ENCODE measurements around the gene PVALEF. TPM values are rescaled to one million over a fixed set of nuclear protein-coding genes. Genes with fewer than 3 reads are reported as not detected.

PVALEF gene
- total RNA-seq, 1 donor from 2014 or later = not detected

DNA sequence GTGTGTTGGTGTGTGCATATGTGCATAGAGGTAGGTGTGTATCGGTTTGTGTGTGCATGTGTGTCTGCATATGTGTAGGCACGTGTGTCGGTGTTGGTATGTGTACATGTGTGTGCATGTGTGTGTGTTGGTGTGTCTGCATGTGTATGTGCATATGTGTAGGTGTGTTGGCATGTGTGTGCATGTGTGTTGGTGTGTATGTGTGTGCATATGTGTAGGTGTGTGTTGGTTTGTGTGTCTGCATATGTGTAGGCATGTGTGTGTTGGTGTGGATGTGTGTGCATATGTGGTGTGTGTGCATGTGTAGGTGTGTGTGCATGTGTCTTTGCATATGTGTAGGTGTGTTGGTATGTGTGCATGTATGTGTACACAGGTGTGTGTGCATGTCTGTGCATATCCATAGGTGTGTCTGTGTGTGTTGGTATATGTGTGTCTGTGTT lies 4.6 kb downstream of the PVALEF start:
- CTCF ChIA-PET = no interaction called here
- intact Hi-C loops (cut with micrococcal nuclease) = no loop called here
- Mint-ChIP-seq H3K9me3 (peaks cover 1% of the 10 kb centered on the region), H3K4me1 (peaks cover 1% of the 10 kb centered on the region), H3K27me3 (peaks cover 3% of the 10 kb centered on the region), H3K4me3 (no peak overlapping the region), H3K27ac (no peak overlapping the region), H3K36me3 (ENCODE audit: low read depth) (no peaks in the 10 kb centered on the region)
- ATAC-seq (ENCODE audit: low read depth) (no peak), DNase-seq (no peak)
- POLR2A ChIA-PET = no interaction called here
- TF ChIP-seq, protein P1, sequence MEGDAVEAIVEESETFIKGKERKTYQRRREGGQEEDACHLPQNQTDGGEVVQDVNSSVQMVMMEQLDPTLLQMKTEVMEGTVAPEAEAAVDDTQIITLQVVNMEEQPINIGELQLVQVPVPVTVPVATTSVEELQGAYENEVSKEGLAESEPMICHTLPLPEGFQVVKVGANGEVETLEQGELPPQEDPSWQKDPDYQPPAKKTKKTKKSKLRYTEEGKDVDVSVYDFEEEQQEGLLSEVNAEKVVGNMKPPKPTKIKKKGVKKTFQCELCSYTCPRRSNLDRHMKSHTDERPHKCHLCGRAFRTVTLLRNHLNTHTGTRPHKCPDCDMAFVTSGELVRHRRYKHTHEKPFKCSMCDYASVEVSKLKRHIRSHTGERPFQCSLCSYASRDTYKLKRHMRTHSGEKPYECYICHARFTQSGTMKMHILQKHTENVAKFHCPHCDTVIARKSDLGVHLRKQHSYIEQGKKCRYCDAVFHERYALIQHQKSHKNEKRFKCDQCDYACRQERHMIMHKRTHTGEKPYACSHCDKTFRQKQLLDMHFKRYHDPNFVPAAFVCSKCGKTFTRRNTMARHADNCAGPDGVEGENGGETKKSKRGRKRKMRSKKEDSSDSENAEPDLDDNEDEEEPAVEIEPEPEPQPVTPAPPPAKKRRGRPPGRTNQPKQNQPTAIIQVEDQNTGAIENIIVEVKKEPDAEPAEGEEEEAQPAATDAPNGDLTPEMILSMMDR (IDR thresholded peaks at IDR 0.05) = no peak

DNA sequence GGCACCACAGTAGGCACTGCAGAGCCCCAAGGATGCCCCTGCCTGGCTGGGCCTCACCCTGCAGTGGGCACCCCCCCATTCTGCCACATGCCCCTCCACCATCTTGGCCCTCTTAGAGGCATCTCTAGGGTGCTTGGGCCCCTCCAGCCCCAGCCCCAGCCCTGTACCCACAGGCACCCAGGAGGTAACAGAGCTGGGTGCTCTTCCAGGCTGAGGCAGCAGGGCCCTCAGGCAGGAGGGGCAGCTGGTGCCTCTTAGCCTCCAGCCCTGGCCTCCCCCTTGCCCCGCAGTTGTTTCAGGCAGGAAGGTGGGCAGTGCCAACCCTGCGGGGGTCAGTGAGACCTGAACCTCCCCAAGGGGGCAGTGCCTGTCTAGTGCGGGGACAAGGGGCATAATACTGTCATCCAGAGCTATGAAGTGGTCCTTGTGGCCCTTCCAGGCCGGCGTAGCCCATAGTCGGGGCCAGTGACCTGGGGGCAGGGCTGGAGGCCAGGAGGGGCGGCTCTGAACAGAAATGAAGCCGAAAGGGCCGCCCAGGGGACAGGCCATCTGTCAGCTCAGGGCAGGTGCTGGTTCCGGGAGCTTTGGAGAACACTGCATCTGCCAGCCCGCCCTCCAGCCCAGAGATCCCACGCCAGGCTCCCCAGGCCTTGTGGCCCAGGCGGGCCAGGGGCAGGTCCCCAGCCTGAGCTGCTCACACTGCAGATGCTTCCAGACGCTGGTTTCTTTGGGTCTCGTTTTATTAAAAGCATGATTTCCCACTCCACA lies 5.6 kb downstream of the PVALEF start:
- DNase-seq (no peak), ATAC-seq (ENCODE audit: low read depth) (no peak)
- ChIA-PET POLR2A (no interaction called here), CTCF (no interaction called here)
- H3K27me3 Mint-ChIP-seq = peaks cover 3% of the 10 kb centered on the region
- peaks cover 9% of the 10 kb centered on the region for H3K9me3 Mint-ChIP-seq
- TF ChIP-seq, protein P1 (IDR thresholded peaks at IDR 0.05) = no peak
- H3K27ac Mint-ChIP-seq = no peak overlapping the region
- H3K4me3 Mint-ChIP-seq = no peak overlapping the region
- no peaks in the 10 kb centered on the region for H3K36me3 Mint-ChIP-seq (ENCODE audit: low read depth)
- peaks cover 1% of the 10 kb centered on the region for H3K4me1 Mint-ChIP-seq
- intact Hi-C loops (cut with micrococcal nuclease) = no loop called here

DNA sequence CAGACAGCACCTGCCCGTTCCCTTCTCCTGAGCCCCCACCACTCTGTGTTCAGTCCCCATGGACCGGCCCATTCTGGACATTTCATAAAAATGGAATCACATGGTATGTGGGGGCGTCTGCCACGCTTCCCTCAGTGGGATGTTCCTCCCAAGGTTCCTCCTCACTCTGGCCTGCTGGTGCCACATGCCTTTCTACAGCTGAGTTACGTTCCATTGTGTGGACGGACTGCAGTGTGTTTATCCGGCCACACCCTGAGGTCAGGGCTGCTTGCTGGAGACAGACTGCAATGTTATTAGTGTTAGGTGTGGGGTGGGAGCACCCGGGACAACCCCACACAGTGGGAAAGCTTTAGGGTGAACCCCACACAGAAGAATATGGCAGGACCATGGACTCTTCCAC lies 6.6 kb downstream of the PVALEF start:
- no peak overlapping the region for H3K4me3 Mint-ChIP-seq
- CTCF ChIA-PET = no interaction called here

DNA sequence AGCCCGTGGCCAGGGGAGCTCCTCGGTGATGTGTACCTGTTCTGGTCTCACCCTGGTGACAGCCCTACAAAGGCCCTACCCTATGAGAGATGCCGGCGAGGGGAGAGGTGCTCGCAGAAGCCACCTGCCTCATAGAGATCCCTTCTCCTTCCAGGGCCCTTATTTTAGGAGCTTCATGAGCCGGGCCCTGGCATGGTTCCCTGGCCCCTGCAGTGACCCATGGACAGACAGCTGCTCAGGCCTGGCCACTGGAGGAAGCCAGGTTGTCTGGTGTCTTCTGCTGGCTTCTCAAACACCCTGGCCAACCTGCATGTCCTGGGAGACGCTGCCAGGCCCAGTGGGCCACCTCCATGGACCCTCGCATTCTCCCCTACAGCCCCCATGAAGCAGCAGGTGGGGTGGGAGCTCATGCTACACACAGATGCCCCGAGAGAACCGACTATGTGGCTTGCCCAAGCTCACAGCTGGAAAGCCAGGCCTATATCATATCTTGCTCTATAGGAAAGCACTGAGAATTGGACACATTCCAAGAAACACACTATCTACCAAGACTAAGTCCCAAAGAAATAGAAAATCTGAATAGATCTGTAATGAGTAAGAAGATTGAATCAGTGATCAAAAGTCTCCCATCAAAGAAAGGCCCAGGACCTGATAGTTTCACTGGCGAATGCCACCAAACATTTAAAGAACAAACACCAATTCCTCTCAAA lies 7.9 kb downstream of the PVALEF start:
- Mint-ChIP-seq H3K27me3 (no peaks in the 10 kb centered on the region), H3K36me3 (ENCODE audit: low read depth) (no peaks in the 10 kb centered on the region), H3K27ac (no peak overlapping the region), H3K4me3 (no peak overlapping the region), H3K4me1 (no peaks in the 10 kb centered on the region), H3K9me3 (peaks cover 9% of the 10 kb centered on the region)
- ChIA-PET POLR2A (no interaction called here), CTCF (no interaction called here)
- DNase-seq (no peak), ATAC-seq (ENCODE audit: low read depth) (no peak)
- intact Hi-C loops (cut with micrococcal nuclease) = no loop called here
- TF ChIP-seq, protein P1 (IDR thresholded peaks at IDR 0.05) = no peak

More for the DNA sequence above, 6.6 kb downstream of the PVALEF start:
- peaks cover 3% of the 10 kb centered on the region for H3K27me3 Mint-ChIP-seq
- peaks cover 9% of the 10 kb centered on the region for H3K9me3 Mint-ChIP-seq
- POLR2A ChIA-PET = no interaction called here
- intact Hi-C loops (cut with micrococcal nuclease) = no loop called here
- TF ChIP-seq, protein P1 (IDR thresholded peaks at IDR 0.05) = no peak
- ATAC-seq (ENCODE audit: low read depth) = no peak
- H3K36me3 Mint-ChIP-seq (ENCODE audit: low read depth) = no peaks in the 10 kb centered on the region
- no peak for DNase-seq
- no peak overlapping the region for H3K27ac Mint-ChIP-seq
- peaks cover 1% of the 10 kb centered on the region for H3K4me1 Mint-ChIP-seq

DNA sequence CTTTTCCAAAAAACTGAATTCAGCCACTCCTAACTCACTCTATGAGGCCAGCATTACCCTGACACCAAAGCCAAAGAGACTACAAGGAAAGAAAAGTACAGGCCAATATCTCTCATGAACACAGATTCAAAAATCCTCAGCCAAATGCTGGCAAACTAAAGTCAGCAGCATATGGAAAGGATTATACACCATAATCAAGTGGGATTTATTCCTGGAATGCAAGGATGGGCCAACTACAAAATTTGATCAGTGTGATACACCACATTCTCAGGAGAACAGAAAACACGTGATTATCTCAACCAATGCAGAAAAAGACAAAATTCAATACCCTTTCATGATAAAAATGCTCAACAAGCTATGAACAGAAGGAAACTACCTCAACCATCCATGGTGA lies 8.5 kb downstream of the PVALEF start:
- intact Hi-C loops (cut with micrococcal nuclease) = no loop called here
- POLR2A ChIA-PET = no interaction called here
- no peaks in the 10 kb centered on the region for H3K27me3 Mint-ChIP-seq
- CTCF ChIA-PET = no interaction called here
- H3K27ac Mint-ChIP-seq = no peak overlapping the region
- H3K9me3 Mint-ChIP-seq = peaks cover 9% of the 10 kb centered on the region
- TF ChIP-seq, protein P1 (IDR thresholded peaks at IDR 0.05) = no peak
- ATAC-seq (ENCODE audit: low read depth) = no peak
- DNase-seq = no peak
- no peaks in the 10 kb centered on the region for H3K36me3 Mint-ChIP-seq (ENCODE audit: low read depth)
- H3K4me1 Mint-ChIP-seq = no peaks in the 10 kb centered on the region
- no peak overlapping the region for H3K4me3 Mint-ChIP-seq

All from activated B cell treated with CpG ODN at 0.5 μM for 24 hours (primary cell).